CD14-positive monocyte (primary cell): ENCODE data around the gene MICOS13. TPM values are rescaled to one million over a fixed set of nuclear protein-coding genes. Genes with fewer than 3 reads are reported as not detected.

Source experiments
- DNase-seq, 3 donors: peaks; one replicate each; pipeline ENCODE4 v3.0.0-alpha.2; 2011 to 2022
- H2AFZ ChIP-seq: 2 replicates; pipeline ENCODE4 v1.6.0; 2012; ENCODE audit warnings: mild to moderate bottlenecking, low read depth, low read length, inconsistent platforms; ENCODE audit not compliant: insufficient read depth, poor library complexity, severe bottlenecking
- H3K27ac ChIP-seq, 2 donors: 1 replicate in 1 of 2; 2 replicates in 1 of 2; pipeline ENCODE4 v1.5.1; 2012 to 2013; ENCODE audit warnings: low read length in 2 of 2, control low read depth in 1 of 2, inconsistent platforms in 1 of 2, low read depth in 1 of 2, mild to moderate bottlenecking in 1 of 2
- H3K27me3 ChIP-seq, 2 donors: one replicate each; pipeline versions ENCODE4 v1.6.0 to v1.6.1; 2011 to 2013; ENCODE audit warnings: low read length in 2 of 2; ENCODE audit not compliant: control insufficient read depth in 2 of 2, insufficient read depth in 2 of 2
- H3K36me3 ChIP-seq, 2 donors: replicated peaks in 1 of 2; 1 replicate in 1 of 2; 2 replicates in 1 of 2; pipeline versions ENCODE4 v1.5.1 to v1.6.1; 2012 to 2013; ENCODE audit warnings: low read length in 2 of 2, control low read depth in 1 of 2, inconsistent platforms in 1 of 2, mild to moderate bottlenecking in 1 of 2; ENCODE audit not compliant: insufficient read depth in 2 of 2, control insufficient read depth in 1 of 2
- H3K4me1 ChIP-seq, 2 donors: 1 replicate in 1 of 2; 2 replicates in 1 of 2; pipeline versions ENCODE4 v1.5.1 to v1.6.1; 2012 to 2013; ENCODE audit warnings: low read length in 2 of 2, control low read depth in 1 of 2, inconsistent platforms in 1 of 2, mild to moderate bottlenecking in 1 of 2, moderate library complexity in 1 of 2; ENCODE audit not compliant: insufficient read depth in 2 of 2, control insufficient read depth in 1 of 2
- H3K4me2 ChIP-seq: replicated peaks from 2 replicates; pipeline ENCODE3; 2012; ENCODE audit warnings: low read length, moderate library complexity, mild to moderate bottlenecking; ENCODE audit not compliant: poor library complexity, severe bottlenecking; ENCODE audit errors: extremely low read depth
- H3K4me3 ChIP-seq, 3 experiments: fragments of 200-600 bp in 1 of 3; sonication (generic) in 1 of 3; replicated peaks in 1 of 3; 1 replicate in 2 of 3; 2 replicates in 1 of 3; pipeline ENCODE4 v1.5.1; 2011 to 2013; ENCODE audit warnings: low read length in 3 of 3, mild to moderate bottlenecking in 3 of 3, control low read depth in 2 of 3, low read depth in 2 of 3, inconsistent platforms in 1 of 3, moderate library complexity in 1 of 3
- H3K79me2 ChIP-seq: 2 replicates; pipeline ENCODE4 v1.6.0; 2012; ENCODE audit warnings: mild to moderate bottlenecking, control low read depth, inconsistent platforms, low read length, moderate library complexity; ENCODE audit not compliant: insufficient read depth
- H3K9ac ChIP-seq: 2 replicates; pipeline ENCODE4 v1.6.0; 2017; ENCODE audit warnings: low read length, mild to moderate bottlenecking; ENCODE audit not compliant: insufficient read depth, poor library complexity, severe bottlenecking
- H3K9me3 ChIP-seq, 2 donors: replicated peaks in 1 of 2; 1 replicate in 1 of 2; 2 replicates in 1 of 2; pipeline versions ENCODE4 v1.5.1 to v1.6.1; 2012 to 2013; ENCODE audit warnings: low read length in 2 of 2, control low read depth in 1 of 2; ENCODE audit not compliant: control insufficient read depth in 1 of 2, insufficient read depth in 1 of 2
- H4K20me1 ChIP-seq: 2 replicates; pipeline ENCODE4 v1.6.0; 2012; ENCODE audit warnings: mild to moderate bottlenecking, low read length, control low read depth, moderate library complexity; ENCODE audit not compliant: insufficient read depth
- H3K27ac Mint-ChIP-seq, 7 donors: one replicate each; pipeline ENCODE4 v1.8.0; 2020; ENCODE audit warnings: mild to moderate bottlenecking in 7 of 7, mixed read lengths in 7 of 7, moderate library complexity in 6 of 7, inconsistent platforms in 2 of 7
- H3K27me3 Mint-ChIP-seq, 3 donors: one replicate each; pipeline ENCODE4 v1.8.0; 2021 to 2022; ENCODE audit warnings: low read depth in 3 of 3, mild to moderate bottlenecking in 3 of 3, mixed read lengths in 3 of 3, moderate library complexity in 3 of 3, inconsistent platforms in 1 of 3
- H3K36me3 Mint-ChIP-seq, 2 donors: one replicate each; pipeline ENCODE4 v1.8.0; 2020; ENCODE audit warnings: mixed read lengths in 2 of 2, inconsistent platforms in 1 of 2, mild to moderate bottlenecking in 1 of 2
- H3K4me1 Mint-ChIP-seq: one replicate; pipeline ENCODE4 v1.8.0; 2020; ENCODE audit warnings: mild to moderate bottlenecking, mixed read lengths
- H3K4me3 Mint-ChIP-seq, 2 donors: one replicate each; pipeline ENCODE4 v1.8.0; 2020; ENCODE audit warnings: mild to moderate bottlenecking in 2 of 2, mixed read lengths in 2 of 2, moderate library complexity in 1 of 2
- H3K9me3 Mint-ChIP-seq, 7 donors: one replicate each; pipeline ENCODE4 v1.8.0; 2020 to 2022; ENCODE audit warnings: mixed read lengths in 7 of 7, mild to moderate bottlenecking in 6 of 7, moderate library complexity in 6 of 7, inconsistent platforms in 2 of 7
- CTCF ChIP-seq: fragments of 200-600 bp; IDR thresholded peaks from one replicate; pipeline ENCODE4 v1.8.0; 2022; ENCODE audit warnings: antibody characterized with exemption, mild to moderate bottlenecking
- WGBS: methylation state at CpG from one replicate; pipeline ENCODE4 v1.1.5; 2013; ENCODE audit warnings: missing lambda C conversion rate; ENCODE audit not compliant: insufficient coverage; 5-methylcytosine and 5-hydroxymethylcytosine counted together
- intact Hi-C, 2 donors: fragments of 100-400 bp; cut with micrococcal nuclease; formaldehyde crosslinking; loops; one replicate each; pipeline versions ENCODE4 v1.15.0 to v1.15.1; 2023
- polyA plus RNA-seq, 3 donors: library from polyadenylated mRNA; depleted of rRNA in 1 of 3; unstranded in 2 of 3; stranded (reverse) in 1 of 3; fragments of 300-500 nt in 2 of 3; fragments of >200 nt in 1 of 3; fragmentation: Illumina TruSeq in 2 of 3; gene quantifications; 1 replicate in 2 of 3; 2 replicates in 1 of 3; pipeline ENCODE4 v1.2.3, GENCODE V29; 2012 to 2021

The MICOS13 gene
- polyA plus RNA-seq, 3 donors = 22.5 to 82.7 (median 78.6) TPM

- Mint-ChIP-seq H3K4me3 (no peak overlapping the region), H3K36me3 (peaks cover 46 to 77% of the 10 kb centered on the region in 2 donors), H3K9me3 (peaks cover 0 to 3% (median 0%) of the 10 kb centered on the region in 7 donors), H3K27me3 (peaks cover 0 to 1% (median 0%) of the 10 kb centered on the region in 3 donors), H3K27ac (no peak overlapping the region), H3K4me1 (peaks cover 9% of the 10 kb centered on the region)
- Histone ChIP-seq H3K4me1 (peaks cover 3 to 9% of the 10 kb centered on the region in 2 donors), H3K27ac (no peak overlapping the region), H3K4me3 (no peak overlapping the region), H3K9ac (no peak overlapping the region), H3K79me2 (peaks cover 41% of the 10 kb centered on the region), H4K20me1 (peaks cover 67% of the 10 kb centered on the region), H3K9me3 (no peaks in the 10 kb centered on the region), H3K4me2 (no peak overlapping the region), H3K36me3 (peaks cover 81 to 82% of the 10 kb centered on the region in 2 donors), H3K27me3 (no peaks in the 10 kb centered on the region), H2AFZ (no peak overlapping the region)
- TF ChIP-seq CTCF = no peak
- 93% methylated on average over 42 of the region's 42 CpGs for WGBS
- no peak for DNase-seq
- intact Hi-C loops = no loop called here
Measured at GRCh38 chr19:5696196-5697021, 16.1 kb upstream of the MICOS13 start.

GRCh38 chr19:5695649-5696195, 15.4 kb upstream of the MICOS13 start:
- peaks cover 0 to 1% (median 0%) of the 10 kb centered on the region in 3 donors for H3K27me3 Mint-ChIP-seq
- Histone ChIP-seq H3K79me2 (peaks cover 47% of the 10 kb centered on the region), H3K36me3 (peaks cover 76 to 79% of the 10 kb centered on the region in 2 donors), H3K4me2 (no peak overlapping the region), H3K9ac (no peak overlapping the region), H3K9me3 (no peaks in the 10 kb centered on the region), H3K27ac (no peak overlapping the region), H3K27me3 (no peaks in the 10 kb centered on the region), H4K20me1 (peaks cover 74% of the 10 kb centered on the region), H2AFZ (no peak overlapping the region), H3K4me1 (peaks cover 9 to 16% of the 10 kb centered on the region in 2 donors), H3K4me3 (no peak overlapping the region)
- peaks cover 0 to 2% (median 0%) of the 10 kb centered on the region in 7 donors for H3K9me3 Mint-ChIP-seq
- H3K4me3 Mint-ChIP-seq = no peak overlapping the region
- WGBS = 96% methylated on average over 23 of the region's 28 CpGs
- no peak for DNase-seq
- TF ChIP-seq CTCF = no peak
- no peak overlapping the region for H3K27ac Mint-ChIP-seq
- H3K36me3 Mint-ChIP-seq = peaks cover 41 to 70% of the 10 kb centered on the region in 2 donors
- H3K4me1 Mint-ChIP-seq = peaks cover 16% of the 10 kb centered on the region
- intact Hi-C loops = no loop called here
